Endothelial cell (in vitro differentiated cells): ENCODE data around the gene CDCP1. TPM values are rescaled to one million over a fixed set of nuclear protein-coding genes. Genes with fewer than 3 reads are reported as not detected.
"Not testable (repeated sequence)": the region's sequence is repeated elsewhere in the genome, so short reads cannot be mapped to it uniquely, and the experiment has no call there.

Source experiments
- DNase-seq: peaks from one replicate; pipeline ENCODE4 v3.0.0; 2021; ENCODE audit warnings: low spot score
- H3K27ac Mint-ChIP-seq: one replicate; pipeline ENCODE4 v1.8.0; 2021; ENCODE audit warnings: mixed read lengths, inconsistent platforms; ENCODE audit not compliant: unreplicated experiment
- H3K27me3 Mint-ChIP-seq: one replicate; pipeline ENCODE4 v1.8.0; 2021; ENCODE audit warnings: mild to moderate bottlenecking, moderate library complexity, mixed read lengths, inconsistent platforms; ENCODE audit not compliant: unreplicated experiment
- H3K36me3 Mint-ChIP-seq: one replicate; pipeline ENCODE4 v1.8.0; 2021; ENCODE audit warnings: mild to moderate bottlenecking, low read depth, mixed read lengths, inconsistent platforms; ENCODE audit not compliant: unreplicated experiment
- H3K4me1 Mint-ChIP-seq: one replicate; pipeline ENCODE4 v1.8.0; 2021; ENCODE audit warnings: mild to moderate bottlenecking, mixed read lengths, inconsistent platforms; ENCODE audit not compliant: unreplicated experiment
- H3K4me3 Mint-ChIP-seq: one replicate; pipeline ENCODE4 v1.8.0; 2021; ENCODE audit warnings: mild to moderate bottlenecking, mixed read lengths, inconsistent platforms; ENCODE audit not compliant: unreplicated experiment
- H3K9me3 Mint-ChIP-seq: one replicate; pipeline ENCODE4 v1.8.0; 2021; ENCODE audit warnings: mixed read lengths, inconsistent platforms; ENCODE audit not compliant: unreplicated experiment
- total RNA-seq: library from RNA; stranded (reverse); fragmentation: NEBNext Ultra II Directional; extraction: Animal tissue kit (Norgen Biotek cat#: 25700); gene quantifications from one replicate; pipeline ENCODE4 v1.2.1, GENCODE V29; 2021; ENCODE audit not compliant: unreplicated experiment
- TF ChIP-seq, protein P1 (sequence below): fragments of 200-600 bp; sonication (generic); IDR thresholded peaks from one replicate; pipeline ENCODE4 v1.5.0; 2021; ENCODE audit warnings: antibody characterized with exemption; ENCODE audit not compliant: unreplicated experiment

Gene CDCP1
- total RNA-seq, 1 donor from 2014 or later, result 0.26 TPM

DNA sequence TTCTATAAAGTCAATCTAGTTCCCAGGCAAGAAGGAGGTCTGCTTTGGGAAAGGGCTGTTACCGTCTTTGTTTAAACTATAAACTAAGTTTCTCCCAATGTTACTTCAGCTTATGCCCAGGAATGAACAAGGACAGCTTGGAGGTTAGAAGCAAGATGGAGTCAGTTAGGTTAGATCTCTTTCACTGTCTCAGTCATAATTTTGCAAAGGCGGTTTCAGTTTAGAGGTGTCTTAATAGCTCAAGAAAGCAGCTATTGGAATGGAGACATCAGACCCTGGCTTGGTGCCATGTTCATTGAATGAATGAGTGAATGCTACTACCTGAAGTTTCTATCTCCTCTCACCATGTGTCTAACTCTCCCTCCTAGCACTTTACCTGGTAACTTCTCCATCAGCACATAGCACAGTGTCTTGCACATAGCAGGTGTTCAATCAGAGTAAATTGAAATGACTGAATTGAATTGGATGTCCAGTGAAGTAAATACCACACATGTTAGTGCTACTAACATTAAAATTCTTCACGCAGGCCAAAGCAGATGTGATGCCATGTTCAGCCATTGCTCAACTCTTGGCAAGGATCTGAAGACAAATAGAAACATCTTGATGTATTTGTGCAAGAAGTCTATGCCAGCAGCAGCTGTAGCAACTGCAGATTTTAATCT, 91.9 kb downstream of the CDCP1 start:
- H3K27me3 Mint-ChIP-seq, result peaks cover 11% of the 10 kb centered on the region

DNA sequence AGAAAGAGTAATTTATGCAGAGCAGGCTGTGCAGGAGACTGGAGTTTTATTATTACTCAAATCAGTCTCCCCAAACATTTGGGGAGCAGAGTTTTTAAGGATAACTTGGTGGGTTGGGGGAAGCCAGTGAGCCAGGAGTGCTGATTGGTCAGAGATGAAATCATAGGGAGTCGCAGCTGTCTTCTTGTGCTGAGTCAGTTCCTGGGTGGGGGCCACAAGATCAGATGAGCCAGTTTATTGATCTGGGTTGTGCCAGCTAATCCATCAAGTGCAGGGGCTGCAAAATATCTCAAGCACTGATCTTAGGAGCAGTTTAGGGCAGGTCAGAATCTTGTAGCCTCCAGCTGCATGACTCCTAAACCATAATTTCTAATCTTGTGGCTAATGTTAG, 92.4 kb downstream of the CDCP1 start:
- not testable (repeated sequence) for H3K9me3 Mint-ChIP-seq, H3K4me3 Mint-ChIP-seq, H3K27ac Mint-ChIP-seq, H3K36me3 Mint-ChIP-seq, DNase-seq
- peaks cover 11% of the 10 kb centered on the region for H3K27me3 Mint-ChIP-seq
- H3K4me1 Mint-ChIP-seq, result peaks cover 11% of the 10 kb centered on the region

More for the DNA sequence above, 91.9 kb downstream of the CDCP1 start:
- TF ChIP-seq, protein P1, sequence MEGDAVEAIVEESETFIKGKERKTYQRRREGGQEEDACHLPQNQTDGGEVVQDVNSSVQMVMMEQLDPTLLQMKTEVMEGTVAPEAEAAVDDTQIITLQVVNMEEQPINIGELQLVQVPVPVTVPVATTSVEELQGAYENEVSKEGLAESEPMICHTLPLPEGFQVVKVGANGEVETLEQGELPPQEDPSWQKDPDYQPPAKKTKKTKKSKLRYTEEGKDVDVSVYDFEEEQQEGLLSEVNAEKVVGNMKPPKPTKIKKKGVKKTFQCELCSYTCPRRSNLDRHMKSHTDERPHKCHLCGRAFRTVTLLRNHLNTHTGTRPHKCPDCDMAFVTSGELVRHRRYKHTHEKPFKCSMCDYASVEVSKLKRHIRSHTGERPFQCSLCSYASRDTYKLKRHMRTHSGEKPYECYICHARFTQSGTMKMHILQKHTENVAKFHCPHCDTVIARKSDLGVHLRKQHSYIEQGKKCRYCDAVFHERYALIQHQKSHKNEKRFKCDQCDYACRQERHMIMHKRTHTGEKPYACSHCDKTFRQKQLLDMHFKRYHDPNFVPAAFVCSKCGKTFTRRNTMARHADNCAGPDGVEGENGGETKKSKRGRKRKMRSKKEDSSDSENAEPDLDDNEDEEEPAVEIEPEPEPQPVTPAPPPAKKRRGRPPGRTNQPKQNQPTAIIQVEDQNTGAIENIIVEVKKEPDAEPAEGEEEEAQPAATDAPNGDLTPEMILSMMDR, result no peak
- DNase-seq, result no peak
- Mint-ChIP-seq H3K9me3 (no peaks in the 10 kb centered on the region), H3K4me3 (no peak overlapping the region), H3K4me1 (peaks cover 11% of the 10 kb centered on the region), H3K27ac (no peak overlapping the region), H3K36me3 (no peaks in the 10 kb centered on the region)

DNA sequence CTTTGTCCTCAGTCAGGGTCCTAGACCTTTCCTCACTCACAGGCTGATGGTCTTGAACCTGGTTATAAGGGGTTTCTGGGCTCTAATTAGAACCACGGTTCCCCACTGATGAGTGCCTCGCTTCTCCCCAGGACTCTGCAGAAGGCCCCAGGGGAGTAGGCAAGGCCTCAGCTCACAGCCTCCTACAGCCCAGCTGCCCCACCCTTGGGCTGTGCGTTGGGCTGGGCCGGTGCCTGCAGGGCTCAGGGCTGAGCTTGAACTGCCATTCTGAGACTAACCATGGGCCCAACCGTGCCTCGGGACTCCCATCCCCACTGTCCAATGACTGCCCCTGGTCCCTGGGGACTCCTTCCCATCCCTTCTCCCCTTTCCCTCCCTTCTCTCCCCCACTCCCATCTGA, 94.5 kb downstream of the CDCP1 start:
- TF ChIP-seq, protein P1, result no peak
- Mint-ChIP-seq H3K4me1 (peaks cover 5% of the 10 kb centered on the region), H3K36me3 (no peaks in the 10 kb centered on the region), H3K4me3 (no peak overlapping the region), H3K9me3 (no peaks in the 10 kb centered on the region), H3K27me3 (peaks cover 7% of the 10 kb centered on the region), H3K27ac (no peak overlapping the region)
- no peak for DNase-seq

DNA sequence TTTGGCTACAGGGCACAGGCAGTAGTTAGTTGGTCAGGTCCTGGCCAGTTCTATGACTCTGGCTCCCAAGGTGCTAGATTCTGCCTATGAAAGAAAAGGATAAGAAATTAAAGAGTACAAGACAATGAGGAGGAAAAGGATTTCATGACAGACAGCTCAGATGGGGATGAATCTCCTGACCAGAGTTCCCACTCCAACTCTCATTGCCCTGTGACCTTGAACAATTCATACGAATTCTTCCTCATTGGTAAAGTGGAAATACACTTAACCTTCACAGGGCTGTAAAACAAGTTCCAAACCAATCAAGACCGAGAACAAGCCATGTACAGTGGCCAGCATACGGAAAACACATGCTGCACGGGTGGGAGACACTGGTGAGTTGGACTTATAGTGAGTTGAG, 96.4 kb downstream of the CDCP1 start:
- TF ChIP-seq, protein P1, result no peak
- Mint-ChIP-seq H3K9me3 (no peaks in the 10 kb centered on the region), H3K27me3 (peaks cover 7% of the 10 kb centered on the region), H3K4me3 (no peak overlapping the region), H3K4me1 (no peaks in the 10 kb centered on the region), H3K27ac (no peak overlapping the region), H3K36me3 (no peaks in the 10 kb centered on the region)
- DNase-seq, result no peak

DNA sequence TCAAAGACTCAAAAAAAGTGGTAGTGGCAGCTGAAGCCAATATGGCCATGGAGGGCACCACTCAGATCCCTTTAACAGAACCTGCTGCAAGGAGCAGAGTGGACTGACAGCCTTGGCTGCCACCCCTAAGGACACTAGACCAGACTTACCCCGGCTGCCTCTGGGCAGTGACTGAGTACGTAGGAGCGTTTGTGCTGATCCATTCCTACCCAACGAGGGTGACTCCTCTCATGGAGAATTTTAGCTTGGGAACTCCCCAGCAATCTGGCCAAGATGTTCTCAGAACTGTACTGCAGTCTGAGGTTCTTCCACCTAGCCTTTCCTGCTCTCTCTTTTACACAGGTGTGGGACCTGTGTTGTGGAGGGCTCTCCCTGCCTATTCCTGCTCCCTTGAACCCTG, 97.9 kb downstream of the CDCP1 start:
- Mint-ChIP-seq H3K4me1 (no peaks in the 10 kb centered on the region), H3K4me3 (no peak overlapping the region), H3K27me3 (peaks cover 4% of the 10 kb centered on the region), H3K9me3 (no peaks in the 10 kb centered on the region), H3K36me3 (no peaks in the 10 kb centered on the region), H3K27ac (no peak overlapping the region)
- DNase-seq, result no peak
- TF ChIP-seq, protein P1, result no peak
